Epithelial cell of proximal tubule (primary cell): ENCODE results near the gene RGL3. TPM values are rescaled to one million over a fixed set of nuclear protein-coding genes. Genes with fewer than 3 reads are reported as not detected.
"Not testable (repeated sequence)": the region's sequence is repeated elsewhere in the genome, so short reads cannot be mapped to it uniquely, and the experiment has no call there.

Experiments
- DNase-seq: peaks from one replicate; pipeline ENCODE4 v3.0.0-alpha.2; 2011; ENCODE audit warnings: low read depth
- H3K4me3 ChIP-seq: 2 replicates; pipeline ENCODE4 v1.5.1; 2011; ENCODE audit warnings: low read depth, mild to moderate bottlenecking, low read length
- total RNA-seq: library from RNA; depleted of rRNA; stranded (reverse); fragments of >200 nt; gene quantifications from 2 replicates; pipeline ENCODE4 v1.2.3, GENCODE V29; 2015
- TF ChIP-seq, protein P1 (sequence below): conservative IDR thresholded peaks from 2 replicates; pipeline ENCODE4 v1.5.1; 2012; ENCODE audit warnings: low read depth, mild to moderate bottlenecking, low read length

RGL3 gene
- total RNA-seq, 1 donor from 2014 or later = 19.0 TPM

DNA sequence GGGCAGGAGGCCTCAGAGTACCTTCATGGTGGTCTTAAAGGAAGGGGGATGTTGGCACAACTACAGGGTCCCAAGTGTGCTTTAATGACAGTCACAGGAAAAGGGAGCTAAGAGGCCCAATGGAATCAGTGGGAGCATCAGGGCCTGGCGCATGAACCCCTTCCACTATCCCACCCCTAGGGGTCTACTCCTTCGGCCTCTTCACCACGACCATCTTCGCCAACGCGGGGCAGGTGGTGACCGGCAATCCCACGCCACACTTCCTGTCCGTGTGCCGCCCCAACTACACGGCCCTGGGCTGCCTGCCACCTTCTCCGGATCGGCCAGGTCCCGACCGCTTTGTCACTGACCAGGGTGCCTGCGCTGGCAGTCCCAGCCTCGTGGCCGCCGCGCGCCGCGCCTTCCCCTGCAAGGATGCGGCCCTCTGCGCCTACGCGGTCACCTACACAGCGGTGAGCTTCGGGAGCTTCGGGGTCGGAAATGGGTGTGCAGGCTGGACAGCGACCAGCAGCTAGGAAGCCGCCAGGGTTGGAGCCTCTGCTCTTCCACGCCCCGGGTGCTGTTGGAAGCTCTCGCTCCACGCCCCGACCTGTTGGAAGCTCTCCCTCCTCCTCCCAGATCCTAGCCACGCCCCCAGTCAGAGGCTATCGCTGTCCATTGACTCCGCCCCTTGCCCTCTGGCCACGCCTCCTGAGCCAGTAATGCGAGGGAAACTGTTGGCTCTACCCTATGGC, 57.9 kb downstream of the RGL3 start:
- H3K4me3 ChIP-seq = no peak overlapping the region
- TF ChIP-seq, protein P1, sequence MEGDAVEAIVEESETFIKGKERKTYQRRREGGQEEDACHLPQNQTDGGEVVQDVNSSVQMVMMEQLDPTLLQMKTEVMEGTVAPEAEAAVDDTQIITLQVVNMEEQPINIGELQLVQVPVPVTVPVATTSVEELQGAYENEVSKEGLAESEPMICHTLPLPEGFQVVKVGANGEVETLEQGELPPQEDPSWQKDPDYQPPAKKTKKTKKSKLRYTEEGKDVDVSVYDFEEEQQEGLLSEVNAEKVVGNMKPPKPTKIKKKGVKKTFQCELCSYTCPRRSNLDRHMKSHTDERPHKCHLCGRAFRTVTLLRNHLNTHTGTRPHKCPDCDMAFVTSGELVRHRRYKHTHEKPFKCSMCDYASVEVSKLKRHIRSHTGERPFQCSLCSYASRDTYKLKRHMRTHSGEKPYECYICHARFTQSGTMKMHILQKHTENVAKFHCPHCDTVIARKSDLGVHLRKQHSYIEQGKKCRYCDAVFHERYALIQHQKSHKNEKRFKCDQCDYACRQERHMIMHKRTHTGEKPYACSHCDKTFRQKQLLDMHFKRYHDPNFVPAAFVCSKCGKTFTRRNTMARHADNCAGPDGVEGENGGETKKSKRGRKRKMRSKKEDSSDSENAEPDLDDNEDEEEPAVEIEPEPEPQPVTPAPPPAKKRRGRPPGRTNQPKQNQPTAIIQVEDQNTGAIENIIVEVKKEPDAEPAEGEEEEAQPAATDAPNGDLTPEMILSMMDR = no peak
- no peak for DNase-seq

DNA sequence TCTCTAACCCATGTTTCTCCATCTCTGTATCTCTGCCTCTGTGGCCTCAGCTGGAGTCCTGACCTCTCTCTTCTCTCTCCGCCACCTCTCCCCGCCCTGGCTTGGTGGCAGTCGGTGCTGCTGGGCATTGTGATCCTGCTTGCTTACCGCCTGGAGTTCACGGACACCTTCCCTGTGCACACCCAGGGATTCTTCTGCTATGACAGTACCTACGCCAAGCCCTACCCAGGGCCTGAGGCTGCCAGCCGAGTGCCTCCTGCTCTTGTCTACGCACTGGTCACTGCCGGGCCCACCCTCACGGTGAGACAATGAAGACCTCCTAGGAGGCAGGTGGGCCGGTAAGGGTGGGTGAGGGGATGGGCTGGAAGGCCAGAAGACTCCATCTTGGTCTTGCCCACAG, 59.7 kb downstream of the RGL3 start:
- H3K4me3 ChIP-seq = no peak overlapping the region
- DNase-seq = no peak
- TF ChIP-seq, protein P1 = no peak

DNA sequence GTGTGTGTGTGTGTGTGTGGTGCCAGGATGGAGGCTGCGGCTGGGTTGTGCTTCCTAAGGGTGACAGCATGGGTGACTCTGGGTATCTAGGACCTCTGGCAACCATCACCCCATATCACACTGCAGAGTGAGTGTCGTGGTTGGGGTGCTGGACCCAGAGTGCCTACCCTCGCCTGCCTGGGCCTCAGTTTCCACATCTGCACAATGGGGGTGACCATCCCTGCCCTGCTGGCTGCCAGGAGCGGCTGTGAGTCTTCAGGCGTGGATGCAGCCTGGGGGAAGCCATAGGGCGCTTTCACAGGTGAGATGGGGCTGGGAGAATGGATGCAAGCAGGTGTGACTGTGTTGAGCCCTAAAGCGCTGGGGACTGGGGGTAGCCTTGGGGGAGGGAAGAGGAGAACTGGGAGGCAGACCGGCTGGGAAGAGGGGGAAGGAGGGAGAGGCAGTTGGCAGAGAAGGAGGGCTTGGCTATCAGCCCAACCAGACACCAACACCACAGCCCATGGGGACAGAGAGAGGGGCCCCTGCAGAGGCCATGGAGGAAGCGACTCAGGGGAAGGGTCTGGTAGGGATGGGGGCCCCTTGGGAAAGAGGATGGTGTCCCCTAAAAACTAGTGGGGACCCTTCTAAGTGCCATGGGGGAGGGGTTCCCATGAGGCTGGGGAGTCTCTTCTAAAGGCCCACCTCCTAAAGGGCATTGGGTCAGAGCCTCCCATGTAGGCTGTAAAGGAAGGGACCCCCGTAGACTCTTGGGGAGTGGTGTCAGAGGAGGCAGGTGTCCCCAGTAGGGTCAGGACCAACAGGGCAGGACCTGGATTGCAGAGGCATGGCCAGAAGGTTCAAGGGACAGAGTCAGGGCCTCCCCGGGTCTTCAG, 62.2 kb downstream of the RGL3 start:
- TF ChIP-seq, protein P1 = no peak
- no peak for DNase-seq
- H3K4me3 ChIP-seq = no peak overlapping the region

DNA sequence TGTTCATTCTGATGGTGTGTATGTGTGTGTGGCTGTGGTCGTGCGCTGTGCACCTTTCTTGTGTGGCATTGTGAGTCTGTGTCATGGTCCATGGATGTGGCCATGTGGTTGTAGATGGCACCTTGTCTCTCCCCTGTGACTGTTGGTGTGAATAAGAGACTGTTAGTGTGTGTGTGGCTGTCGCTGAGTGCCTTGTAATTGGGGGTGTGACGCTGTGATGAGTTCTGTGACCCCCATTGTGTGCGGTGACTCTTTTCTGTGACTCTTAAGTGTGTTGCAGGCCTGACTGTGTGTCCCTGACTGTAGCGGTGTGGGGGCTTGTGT, 63.1 kb downstream of the RGL3 start:
- peak overlapping the region; percentile 65 for H3K4me3 ChIP-seq
- TF ChIP-seq, protein P1 = no peak
- no peak for DNase-seq

DNA sequence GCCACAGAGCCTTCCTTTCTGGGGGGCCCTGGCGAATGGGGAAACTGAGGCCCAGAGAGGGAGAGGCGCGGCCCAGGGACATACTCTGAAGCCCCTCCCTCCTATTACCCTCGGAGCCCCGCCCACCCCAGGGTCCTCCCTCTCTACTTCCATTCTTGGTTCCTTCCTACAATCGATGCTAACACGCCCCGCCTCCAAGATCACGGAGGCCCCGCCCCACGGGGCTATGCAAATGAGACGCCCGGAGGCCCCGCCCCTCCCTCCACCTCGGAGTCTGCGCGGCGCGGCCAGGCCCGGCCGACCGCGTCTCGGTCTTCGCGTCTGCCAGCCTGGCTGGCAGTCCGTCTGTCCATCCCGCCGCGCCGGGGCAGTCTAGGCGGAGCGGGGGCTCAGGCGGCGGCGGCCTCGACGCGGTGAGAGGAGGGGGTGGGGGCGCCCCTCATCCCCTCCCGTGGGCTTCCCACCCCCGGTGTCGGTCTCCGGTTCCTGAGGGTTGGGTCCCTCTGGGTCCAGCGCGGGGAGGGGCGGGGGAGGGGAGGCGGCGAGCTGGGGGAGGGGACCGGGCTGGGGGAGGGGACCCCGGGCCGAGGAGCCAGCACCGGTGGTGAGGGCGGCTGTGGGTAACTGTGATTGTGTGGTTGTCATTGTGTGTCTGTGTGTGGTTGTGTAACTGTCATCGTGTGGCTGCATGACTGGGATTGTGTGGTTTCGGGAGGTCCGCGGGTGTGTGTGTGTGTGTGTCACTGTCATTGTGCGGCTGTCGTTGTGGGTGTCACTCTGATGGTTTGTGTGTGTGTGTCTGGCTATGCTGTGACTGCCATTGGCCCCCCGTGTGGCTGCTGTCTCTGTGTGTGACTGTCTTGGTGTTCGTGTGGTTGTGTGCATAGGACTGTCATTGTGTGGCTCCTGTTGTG, 63.7 kb downstream of the RGL3 start, which contains the start of gene PLPPR2:
PLPPR2 (plus strand) TSS at position 273 of the 914 bp plus-strand sequence. CDS start 2,242 bp downstream, outside the sequence.
- TF ChIP-seq, protein P1 = no peak
- DNase-seq = no peak
- H3K4me3 ChIP-seq = peak within 1 kb of the TSS; percentile 65

DNA sequence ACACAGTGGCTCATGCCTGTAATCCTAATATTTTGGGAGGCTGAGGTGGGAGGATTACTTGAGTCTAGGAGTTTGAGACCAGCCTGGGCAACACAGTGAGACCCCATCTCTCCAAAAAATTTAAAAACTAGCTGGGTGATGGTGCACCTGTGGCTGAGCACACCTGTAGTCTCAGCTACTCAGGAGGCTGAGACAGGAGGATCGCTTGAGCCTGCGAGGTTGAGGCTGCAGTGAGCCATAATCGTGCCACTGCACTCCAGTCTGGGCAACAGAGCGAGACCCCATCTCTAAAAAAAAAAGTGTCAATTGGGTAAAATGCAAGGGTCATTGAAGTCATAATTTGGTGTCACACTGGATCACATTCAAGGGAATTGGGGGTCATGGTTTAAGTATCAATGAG, 65.0 kb downstream of the RGL3 start:
- H3K4me3 ChIP-seq, DNase-seq: not testable (repeated sequence)

DNA sequence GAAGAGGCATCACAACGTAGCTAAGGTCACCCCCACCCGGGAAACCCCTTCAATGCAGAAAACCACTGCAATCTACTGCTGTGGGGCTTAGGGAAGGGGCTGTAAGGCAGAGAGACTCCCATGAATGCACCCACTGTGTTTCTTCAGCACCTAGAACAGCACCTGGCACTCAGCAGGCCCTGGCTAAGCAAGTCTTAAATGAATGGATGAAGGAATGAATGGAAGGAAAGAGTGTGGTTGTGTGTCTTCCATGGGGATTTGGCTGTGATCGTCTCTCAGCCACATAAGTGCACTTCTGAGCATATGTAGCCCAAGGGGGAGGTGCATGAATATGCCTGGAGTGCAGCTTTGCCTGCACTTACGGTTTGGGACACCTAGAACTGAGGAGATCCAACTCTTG, 69.9 kb downstream of the RGL3 start:
- no peak overlapping the region for H3K4me3 ChIP-seq
- TF ChIP-seq, protein P1 = no peak
- no peak for DNase-seq
